Stimulated activated CD4-positive, alpha-beta T cell treated with anti-CD3 and anti-CD28 coated beads, Interleukin-12 subunit alpha, Interleukin-12 subunit beta, amount 100 ng/mL, for 24 hours (primary cell): ENCODE results near the gene TNNI3.
"Not testable (repeated sequence)": the region's sequence is repeated elsewhere in the genome, so short reads cannot be mapped to it uniquely, and the experiment has no call there.

Experiments
- DNase-seq, 2 experiments: peaks; one replicate each; pipeline ENCODE4 v3.0.0-alpha.2; 2020; ENCODE audit warnings: low read depth in 2 of 2

The TNNI3 gene

DNA sequence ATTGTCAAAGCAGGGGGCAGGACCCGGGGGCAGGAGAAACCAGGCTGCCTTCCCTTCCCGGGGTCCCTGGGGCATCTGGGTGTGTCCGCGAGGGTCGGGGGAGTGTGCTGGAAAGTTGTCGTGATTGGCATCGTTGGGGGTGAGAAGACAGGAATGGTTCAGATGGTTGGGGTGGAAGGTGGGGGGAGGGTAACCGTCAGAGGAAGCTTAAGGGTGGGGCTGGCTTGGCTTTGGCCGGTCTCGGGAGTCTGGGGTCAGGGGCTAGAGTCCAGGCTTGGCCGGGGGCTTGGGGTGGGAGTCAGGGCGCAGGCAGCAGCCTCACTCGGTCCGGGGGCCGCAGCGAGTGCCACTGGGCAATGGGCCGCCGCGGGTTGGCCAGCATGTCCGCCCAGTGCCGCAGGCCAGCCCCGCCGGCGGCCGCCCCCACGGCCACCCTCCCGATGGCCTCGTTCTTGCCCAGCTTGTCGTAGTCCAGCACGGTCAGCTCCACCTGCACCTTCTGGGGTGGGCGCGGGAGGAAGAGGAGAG lies 15.7 kb upstream of the TNNI3 start:
- no peak for DNase-seq

DNA sequence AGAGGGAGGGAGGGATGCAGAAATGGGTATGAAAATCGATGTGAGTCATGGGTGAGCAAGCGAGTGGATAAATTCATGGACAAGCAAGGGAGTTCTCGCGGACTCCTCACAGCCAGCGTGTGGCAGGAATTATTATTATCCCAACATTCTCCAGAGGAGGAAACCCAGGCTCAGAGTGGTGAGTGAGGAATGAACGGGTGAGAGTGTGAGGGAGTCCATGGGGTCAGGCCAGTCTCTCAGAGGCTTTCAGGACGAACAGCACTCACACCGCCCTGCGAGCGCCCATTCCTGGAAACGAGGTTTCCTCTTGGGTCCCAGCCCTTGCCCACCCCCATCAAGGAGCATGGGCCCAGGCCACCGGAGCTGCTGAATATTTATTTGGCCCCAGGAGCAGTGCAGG lies 15.2 kb upstream of the TNNI3 start:
- no peak for DNase-seq

DNA sequence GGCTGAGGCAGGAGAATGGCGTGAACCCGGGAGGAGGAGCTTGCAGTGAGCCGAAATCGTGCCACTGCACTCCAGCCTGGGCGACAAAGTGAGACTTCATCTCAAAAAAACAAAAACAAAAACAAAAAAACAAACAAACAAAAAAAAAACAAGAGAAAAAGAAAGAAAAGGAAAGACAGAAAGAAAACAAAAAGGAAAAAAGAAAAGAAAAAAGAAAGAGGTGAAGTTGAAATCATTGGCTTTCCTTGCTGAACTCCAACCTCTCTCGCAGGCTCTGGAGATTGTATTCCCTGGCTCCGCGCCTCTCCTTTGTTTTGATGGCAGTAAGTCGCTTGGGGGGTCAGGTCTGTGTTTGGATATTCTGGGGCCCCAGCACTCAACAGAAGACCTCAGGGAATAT lies 14.8 kb upstream of the TNNI3 start:
- DNase-seq = not testable (repeated sequence)

DNA sequence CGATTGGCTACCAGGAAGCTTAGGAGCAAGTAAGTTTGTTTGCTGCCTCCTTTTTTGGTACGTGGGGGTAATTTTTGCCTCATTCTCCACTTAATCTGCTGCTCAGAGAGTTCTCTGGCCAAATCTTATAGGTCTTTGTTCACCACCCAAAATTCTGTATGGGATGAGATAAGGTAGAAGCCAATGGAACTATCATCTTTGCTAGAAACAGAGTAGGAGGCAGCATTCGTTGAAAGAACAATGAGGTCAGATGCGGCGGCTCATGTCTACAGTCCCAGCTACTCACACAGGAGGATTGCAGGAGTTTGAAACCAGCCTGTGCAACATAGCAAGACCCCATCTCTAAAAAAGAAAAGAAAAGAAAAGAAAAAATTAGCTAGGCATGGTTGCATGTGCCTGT lies 13.9 kb upstream of the TNNI3 start:
- no peak for DNase-seq

DNA sequence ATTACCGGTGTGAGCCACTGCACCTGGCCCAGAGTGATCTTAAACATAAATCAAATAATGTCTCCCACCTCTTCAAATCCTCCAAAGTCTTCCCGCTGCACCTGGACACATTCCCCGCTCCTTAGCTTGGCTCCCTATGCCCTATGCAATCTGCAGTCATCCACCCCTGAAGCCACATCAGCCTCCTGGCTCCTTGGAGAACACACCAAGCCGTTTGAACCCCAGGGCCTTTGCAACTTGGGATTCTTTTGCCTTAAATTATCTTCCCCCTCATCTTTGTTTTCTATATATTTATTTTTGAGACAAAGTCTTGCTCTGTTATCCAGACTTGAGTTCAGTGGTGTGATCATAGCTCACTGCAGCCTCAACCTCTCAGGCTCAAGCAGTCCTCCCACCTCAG lies 11.6 kb upstream of the TNNI3 start:
- DNase-seq = no peak

DNA sequence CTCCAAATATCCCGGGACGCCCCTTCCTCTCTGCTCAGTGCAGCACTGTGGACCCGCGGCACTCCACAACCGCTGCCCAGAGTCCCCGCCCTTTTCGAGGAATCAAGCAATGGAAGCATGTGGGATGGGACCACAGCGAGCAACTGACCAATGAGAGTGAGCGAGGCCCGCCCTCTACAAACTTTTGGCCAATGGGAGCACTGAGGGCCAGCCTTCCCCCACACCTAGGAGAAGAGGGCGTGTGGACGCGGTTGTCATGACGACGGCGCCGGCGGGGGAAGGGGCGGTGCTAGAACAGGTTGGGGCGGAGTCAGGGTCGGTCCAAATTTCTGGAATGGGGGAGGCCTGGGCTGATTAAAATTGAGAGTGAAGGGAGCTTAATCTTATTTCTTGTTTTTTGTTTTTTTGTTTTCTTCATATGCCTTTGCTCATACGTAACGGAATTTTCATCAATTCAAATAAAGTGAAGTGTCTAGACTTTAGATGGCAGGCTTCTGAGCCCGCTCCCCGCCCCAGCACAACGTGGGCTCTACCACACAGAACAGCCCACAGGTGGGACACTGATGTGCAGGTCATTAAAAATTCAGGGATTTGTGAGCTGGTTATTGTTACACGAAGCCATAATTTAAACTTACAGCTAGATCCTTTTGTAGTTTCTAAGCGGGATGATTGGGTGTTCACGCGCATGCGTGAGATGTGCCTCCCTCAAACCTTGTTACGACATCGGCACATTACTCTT lies 9.2 kb upstream of the TNNI3 start, which contains the start of gene DNAAF3:
Gene DNAAF3, minus strand, starts transcription at position 84 of the 739 bp plus-strand sequence. CDS start 200 bp downstream, outside the sequence.
- DNase-seq = peak; percentile 59 to 77

DNA sequence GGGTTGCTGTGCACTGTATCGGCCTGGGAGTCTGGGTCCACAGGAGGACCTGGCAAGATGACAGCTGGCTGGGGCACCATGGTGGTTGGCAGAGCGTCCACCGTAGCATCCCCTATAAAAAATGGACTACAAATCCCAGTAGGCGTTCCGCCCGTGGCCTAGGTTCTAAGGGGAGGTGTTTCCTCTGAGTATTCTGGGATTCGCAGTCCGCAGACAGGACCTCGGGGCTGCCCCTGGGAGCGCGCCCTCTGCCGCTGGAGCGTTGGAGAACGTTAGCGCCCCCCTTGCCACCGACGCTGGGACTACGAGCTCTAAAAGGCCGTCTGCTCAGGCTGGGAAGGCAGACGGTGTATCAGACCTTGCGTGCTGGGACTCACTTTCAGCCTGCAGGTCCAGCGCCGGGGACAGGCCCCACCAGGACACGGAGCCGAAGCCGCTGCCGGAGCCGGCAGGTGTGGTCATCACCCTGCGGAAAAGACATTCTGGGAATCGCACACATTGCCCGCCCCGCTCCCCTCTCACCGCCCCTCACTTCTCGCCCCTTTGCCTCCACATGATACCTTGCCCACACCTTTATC lies 8.5 kb upstream of the TNNI3 start:
- DNase-seq = peak in 1 of 2 experiments; percentile 37

DNA sequence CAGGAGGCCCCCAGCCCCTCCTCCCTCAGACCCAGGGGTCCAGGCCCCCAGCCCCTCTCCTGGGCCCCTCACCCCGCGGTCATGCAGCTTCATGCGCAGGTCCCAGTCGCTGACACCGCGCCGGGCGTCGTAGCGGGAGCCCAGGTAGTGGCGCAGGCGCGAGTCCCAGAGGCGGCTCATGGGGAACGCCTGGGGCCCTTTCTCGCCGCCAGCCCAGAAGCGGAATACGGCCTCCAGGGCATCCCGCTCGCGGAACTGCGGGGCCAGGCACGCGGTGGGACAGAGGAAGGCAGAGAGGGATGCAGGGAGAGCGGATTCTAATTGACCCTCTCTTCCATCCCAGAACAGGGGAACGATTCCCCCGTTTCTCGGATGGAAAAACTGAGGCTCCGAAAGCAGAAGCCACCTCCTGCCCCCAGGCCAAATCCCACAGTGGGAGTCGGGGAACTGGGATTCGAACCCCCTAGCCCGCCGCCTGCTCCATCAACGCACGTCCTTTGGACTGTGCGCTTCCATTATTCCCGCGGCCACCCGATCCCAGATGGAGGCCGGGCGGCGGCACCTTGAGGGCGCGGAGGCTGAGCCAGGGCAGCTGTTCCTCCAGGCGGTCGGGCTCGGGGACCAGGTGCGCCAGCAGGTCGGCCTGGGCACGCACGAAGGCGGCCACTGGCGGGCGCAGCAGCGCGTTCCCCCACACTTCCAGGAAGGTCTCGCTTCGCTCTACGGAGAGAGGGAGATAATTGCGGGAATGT lies 4.2 kb upstream of the TNNI3 start:
- DNase-seq = no peak

DNA sequence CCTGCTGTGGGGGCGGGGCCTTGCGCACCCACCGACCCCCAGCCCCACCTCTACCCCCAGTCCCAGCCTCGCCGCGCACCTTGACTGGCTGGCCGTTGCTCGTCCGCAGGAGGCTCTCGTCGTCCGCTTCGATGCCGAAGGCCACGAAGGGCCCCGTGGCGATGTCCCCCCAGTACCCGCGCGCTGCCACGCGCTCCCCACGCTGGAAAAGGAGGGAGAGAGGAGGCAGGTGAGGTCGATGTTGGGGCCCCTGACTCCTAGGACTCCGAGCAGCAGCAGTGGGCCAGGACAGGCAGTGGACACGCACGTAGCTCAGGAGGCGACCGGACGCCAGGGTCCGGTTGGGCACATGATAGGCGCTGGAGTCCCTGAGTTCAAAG lies 3.4 kb upstream of the TNNI3 start:
- no peak for DNase-seq

DNA sequence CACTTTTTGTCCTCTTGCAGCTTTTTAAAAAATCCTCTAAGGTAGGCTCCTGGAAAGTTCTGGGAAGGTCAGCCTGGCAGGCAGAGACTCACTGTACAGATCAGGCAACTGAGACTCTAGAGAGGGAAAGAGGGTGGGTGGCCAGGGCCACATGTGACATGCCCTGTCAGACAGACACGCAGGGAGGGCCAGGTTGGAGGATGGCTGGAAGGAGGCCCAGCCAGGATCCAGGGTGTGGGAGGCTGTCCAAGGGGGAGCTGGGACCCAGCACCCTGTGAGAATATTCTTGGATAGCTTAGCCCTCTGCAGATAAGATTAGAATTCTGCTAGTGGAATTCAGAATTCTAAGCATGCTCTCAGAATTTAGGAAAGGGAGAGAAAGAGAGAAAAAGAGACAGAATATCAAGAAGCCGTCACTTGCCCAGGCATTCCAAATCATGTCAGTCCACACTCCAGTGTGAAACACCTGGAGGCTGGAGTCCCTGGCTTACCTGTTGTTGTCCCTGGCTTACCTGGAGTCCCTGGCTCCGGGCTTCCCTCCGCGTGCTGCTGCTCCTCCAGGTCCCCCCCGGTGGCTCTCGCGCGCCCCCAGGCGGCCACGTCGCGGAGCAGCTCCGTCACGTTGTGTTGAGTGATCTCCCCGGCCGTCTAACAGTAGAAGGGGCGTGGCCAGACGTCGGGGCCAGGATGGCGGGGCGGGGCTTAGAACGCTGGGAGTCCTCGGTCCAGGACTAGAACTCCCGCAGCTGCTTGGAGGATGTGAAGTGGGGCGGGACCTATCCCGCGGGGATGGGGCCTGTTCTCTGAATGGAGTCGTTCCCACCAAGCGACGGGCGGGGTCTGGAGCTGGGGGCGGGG lies 2.8 kb upstream of the TNNI3 start:
- DNase-seq = peak; percentile 80 to 91

DNA sequence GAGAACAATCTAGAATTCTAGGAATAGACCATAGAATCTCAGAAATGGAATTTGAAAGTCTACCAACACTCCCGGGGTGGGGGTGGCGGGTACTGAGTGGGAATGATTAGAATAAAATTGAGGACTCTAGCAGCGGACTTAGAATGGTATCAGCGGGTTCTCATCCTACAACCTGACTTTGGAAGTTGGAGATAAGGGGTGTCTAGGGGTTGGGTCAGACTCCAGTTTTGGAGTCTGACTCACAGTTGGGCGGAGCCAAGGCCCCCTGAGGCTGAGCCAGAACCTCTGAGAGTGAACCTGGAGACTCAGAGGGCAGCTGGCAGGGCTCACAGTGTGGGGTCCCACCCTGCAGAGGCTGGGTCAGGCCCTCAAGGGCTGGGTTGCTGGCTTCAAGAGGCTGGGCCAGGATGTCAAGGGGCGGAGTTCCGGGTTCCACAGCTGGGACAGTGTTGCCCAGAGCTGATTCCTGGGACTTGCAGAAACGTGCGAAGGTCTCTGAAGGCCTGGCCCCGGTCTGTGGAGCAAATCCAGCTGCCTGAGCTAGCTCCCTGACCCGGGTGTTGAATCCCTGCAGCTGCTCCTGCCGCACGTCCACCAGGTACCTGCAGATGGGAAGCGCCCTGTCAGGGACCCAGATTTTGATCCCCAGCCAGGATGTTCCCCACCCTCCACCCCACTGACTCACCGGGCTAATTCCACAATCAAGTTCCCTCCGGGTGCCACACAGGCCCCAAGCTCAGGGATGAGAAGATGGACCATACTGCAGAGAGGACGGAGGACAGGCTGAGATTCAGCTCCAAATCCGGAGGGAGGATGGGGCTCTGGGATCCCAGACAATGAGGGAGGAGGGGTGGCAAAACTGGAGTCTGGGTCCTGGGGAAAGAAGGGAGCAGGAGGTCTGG lies 1.6 kb upstream of the TNNI3 start:
- DNase-seq = no peak

DNA sequence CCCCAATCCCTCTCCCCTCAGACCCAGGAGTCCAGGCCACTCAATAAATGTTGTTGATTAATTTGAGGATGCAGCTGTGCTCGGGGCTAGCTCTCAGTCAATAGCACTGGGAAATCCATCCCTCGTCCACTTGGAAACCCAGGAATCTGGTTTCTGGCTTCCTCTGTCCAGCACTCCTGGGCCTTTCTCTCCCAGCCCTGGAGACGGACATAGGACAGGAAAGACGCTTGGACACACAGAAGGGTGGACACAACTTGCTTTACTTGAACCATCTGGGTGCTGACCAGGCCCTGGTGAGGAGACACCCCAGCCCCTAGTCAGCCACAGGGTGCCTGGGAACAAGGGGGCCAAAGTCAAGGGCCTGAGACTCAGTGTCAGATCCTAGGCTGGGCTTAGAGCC lies 891 bp upstream of the TNNI3 start:
- DNase-seq = no peak

DNA sequence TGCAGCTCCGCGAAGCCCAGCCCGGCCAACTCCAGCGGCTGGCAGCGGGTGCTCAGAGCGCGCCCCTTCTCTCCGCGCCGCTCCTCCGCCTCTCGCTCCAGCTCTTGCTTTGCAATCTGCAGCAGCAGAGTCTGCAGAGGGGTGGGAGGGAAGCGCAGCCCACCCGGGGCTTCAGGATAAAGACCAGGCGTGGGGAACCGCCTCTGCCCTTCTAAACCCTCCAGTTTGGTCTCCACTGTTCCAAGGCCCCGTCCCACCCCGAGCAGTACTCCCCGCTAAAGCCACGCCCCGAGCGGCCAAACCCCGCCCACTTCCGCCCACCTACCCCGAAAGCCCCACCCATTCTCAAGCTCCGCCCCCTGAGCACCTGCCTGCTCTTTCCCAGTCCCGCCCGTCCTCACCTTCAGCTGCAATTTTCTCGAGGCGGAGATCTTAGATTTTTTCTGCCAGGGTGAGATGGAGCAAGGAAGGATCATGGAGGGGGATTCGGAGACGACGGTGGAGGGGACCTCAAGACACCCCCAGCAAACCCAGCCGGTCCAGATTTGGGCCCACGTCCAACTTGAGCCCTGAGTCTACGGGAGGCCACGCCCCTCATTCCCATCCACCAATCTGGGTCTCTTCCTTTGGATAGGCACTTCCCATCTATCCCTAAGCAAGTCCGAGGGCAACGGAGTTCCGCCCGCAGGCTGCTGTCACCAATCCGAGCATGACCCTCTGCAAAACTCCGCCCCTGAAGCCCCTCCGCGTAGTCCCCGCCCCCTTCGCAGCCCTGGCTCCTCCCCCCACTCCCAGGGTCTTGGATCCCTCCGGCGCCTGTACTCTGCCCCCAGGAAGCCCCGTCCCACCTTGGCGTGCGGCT lies 1.1 kb downstream of the TNNI3 start:
- peak in 1 of 2 experiments; percentile 32 for DNase-seq

DNA sequence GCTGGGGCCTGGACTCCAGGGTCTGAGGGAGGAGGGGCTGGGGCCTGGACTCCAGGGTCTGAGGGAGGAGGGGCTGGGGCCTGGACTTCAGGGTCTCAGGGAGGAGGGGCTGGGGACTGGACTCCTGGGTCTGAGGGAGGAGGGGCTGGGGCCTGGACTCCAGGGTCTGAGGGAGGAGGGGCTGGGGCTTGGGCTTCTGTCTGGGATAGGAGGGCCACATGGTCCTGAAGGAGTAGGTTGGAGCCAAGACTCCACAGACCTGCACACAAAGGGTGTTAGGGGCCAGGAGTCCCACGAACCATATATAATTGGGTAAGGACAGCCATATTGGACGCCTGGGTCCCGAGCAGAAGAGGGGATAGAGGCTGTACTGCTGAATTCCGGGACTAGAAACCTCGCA lies 1.7 kb downstream of the TNNI3 start:
- DNase-seq = not testable (repeated sequence)

DNA sequence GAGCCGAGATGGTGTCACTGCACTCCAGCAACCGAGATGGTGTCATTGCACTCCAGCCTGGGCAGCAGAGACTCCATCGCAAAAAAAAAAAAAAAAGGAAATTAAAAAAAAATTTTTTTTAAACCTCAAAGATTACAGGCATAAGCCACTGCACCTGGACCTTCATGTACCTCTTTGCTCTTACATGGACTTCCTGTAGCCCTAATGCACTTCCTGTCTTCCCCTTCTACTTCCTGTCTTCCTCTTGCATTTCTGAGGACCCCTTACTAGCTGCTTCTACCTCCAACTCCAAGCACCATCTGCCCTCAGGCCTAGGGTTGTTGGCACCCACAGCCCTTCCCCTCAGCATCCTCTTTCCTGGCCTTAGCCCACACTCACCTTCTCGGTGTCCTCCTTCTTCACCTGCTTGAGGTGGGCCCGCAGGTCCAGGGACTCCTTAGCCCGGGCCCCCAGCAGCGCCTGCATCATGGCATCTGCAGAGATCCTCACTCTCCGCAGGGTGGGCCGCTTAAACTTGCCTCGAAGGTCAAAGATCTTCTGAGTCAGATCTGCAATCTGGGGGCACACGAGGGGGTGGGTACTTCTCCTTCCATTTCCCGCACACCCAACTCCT lies 3.8 kb downstream of the TNNI3 start:
- no peak for DNase-seq

DNA sequence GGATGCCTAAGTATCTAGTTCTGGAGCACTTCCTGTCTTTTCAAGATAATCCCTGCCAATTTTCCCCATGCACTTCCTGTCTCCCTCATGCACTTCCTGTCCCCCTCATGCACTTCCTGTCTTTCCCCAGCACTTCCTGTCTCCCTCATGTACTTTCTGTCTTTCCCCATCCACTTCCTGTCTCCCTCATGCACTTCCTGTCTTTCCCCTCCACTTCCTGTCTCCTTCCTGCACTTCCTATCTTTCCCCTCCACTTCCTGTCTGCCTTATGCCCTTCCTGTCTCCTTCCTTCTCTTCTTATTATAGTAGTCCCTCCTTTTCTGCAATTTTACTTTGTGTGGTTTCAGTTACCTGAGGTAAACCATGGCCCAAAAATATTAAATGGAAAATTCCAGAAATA lies 5.5 kb downstream of the TNNI3 start:
- no peak for DNase-seq

DNA sequence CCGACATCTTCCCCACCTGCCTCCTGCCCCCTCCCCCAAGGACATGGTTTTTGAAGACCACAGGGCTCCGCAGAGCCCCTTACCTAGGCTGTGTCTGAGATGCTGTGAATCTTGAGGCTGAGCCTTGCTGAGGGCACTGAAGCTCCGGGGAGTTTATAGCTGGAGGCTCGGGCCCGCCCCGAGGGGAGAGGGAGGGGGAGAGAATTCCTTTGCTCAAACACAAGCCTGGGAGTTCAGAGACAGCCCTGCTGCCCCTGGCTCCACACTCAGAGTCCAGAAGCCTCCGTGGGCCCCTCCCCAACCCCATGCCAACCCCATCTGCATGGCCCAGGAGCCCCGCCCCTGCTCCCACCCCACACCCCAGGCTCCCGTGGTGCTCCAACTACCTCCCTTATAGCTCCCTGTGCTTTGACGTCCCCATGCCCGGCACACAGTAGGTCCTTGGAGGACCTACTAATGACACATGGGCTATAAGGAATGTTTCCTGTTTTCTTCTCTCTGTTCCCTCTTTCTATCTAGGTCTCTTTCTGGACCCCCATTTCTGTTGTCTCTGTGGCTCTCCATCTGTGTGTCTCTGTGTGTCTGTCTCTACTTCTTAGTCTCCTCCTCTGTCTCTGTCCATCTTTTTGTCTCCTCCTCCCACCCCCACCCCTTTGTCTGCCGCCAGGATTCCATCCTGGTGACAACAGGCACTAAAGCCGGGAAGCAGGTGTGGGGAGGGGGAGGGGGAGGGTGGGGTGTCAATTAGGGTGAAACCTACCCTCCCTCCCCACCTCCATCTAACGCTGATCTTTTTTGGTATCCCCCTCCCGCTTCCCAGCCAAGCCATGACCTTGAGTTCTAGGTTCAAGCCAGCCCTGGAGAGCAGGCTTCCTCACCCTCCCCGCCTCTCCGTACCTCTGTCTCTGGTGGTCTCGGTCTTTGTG lies 8.2 kb downstream of the TNNI3 start, which contains the start of gene TNNT1:
Gene TNNT1, minus strand, starts transcription at position 129 of the 926 bp plus-strand sequence. CDS start 2,049 bp downstream, outside the sequence.
- no peak for DNase-seq
